Activated naive CD4-positive, alpha-beta T cell treated with anti-CD3 and anti-CD28 coated beads, Interleukin-2, amount 10 ng/mL, durations not matched to agents 7 days and 5 days (primary cell): ENCODE results near the gene CTSE.

Experiments used
- CTCF ChIA-PET: fragments of 350-600 bp; sonication (Branson Sonifier 250); formaldehyde crosslinking; loops from one replicate; lab custom pipeline; 2021; ENCODE audit warnings: antibody characterized with exemption; lab: Charles Lee
- DNase-seq: peaks from one replicate; pipeline ENCODE4 v3.0.0-alpha.2; 2020
- H3K27ac Mint-ChIP-seq: one replicate; pipeline ENCODE4 v1.8.0; 2021; ENCODE audit warnings: mild to moderate bottlenecking, moderate library complexity, mixed read lengths
- H3K27me3 Mint-ChIP-seq: one replicate; pipeline ENCODE4 v1.8.0; 2021; ENCODE audit warnings: mild to moderate bottlenecking, mixed read lengths
- H3K36me3 Mint-ChIP-seq: one replicate; pipeline ENCODE4 v1.8.0; 2021; ENCODE audit warnings: mixed read lengths
- H3K4me1 Mint-ChIP-seq: one replicate; pipeline ENCODE4 v1.8.0; 2021; ENCODE audit warnings: mixed read lengths
- H3K4me3 Mint-ChIP-seq: one replicate; pipeline ENCODE4 v1.8.0; 2021; ENCODE audit warnings: mild to moderate bottlenecking, moderate library complexity, mixed read lengths
- H3K9me3 Mint-ChIP-seq: one replicate; pipeline ENCODE4 v1.8.0; 2021; ENCODE audit warnings: mixed read lengths

CTSE gene

DNA sequence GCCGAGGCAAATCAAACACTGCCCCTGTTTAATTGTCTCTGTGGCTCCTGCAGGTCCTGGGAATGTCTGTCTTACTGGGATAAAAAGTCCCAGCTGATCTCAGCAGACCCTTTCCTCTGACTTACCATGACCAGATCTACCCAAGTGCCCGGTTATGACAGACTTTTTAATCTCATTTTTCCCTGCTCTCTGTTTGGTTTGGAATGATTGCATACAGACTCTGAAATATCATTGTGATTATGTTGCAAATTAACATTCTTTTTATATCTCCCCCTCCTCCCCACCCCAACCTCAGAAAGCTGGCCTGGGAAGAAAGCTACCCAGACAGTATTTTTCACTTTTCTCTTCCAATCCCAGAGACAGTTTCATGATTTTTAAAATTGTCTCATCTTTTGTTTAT is 36.8 kb downstream of the CTSE start:
- CTCF ChIA-PET: interaction anchor here (0.8 to 5.8 kb wide), 6 partner anchors 10 to 122 kb away, joined by 3 to 89 read pairs (median 8); no protein-coding TSS in a partner anchor
- no peak for DNase-seq
- Mint-ChIP-seq H3K27ac (no peak overlapping the region), H3K4me3 (no peak overlapping the region), H3K27me3 (peaks cover 19% of the 10 kb centered on the region), H3K36me3 (no peaks in the 10 kb centered on the region), H3K4me1 (no peaks in the 10 kb centered on the region), H3K9me3 (no peaks in the 10 kb centered on the region)

DNA sequence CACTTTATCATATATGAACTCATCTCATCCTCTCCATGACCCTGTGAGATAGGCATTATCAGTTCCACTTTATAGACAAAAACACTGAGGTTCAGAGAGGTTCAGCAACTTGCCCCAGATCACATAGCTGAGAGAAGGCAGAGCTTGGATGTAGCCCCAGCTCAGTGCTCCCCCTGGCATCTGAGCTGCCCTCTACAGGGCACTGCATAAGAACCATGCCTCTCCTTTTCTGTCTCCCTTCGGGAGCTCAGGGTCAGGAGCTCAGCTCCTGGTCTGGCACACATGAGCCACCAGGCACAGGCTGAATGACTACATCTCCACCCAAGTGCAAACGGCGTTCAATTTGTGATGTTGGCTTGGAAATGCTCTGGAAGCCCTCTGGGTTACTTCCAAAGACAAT is 37.4 kb downstream of the CTSE start:
- no peaks in the 10 kb centered on the region for H3K9me3 Mint-ChIP-seq
- no peaks in the 10 kb centered on the region for H3K4me1 Mint-ChIP-seq
- no peak overlapping the region for H3K4me3 Mint-ChIP-seq
- no peaks in the 10 kb centered on the region for H3K36me3 Mint-ChIP-seq
- CTCF ChIA-PET: interaction anchor here (0.8 to 5.8 kb wide), 9 partner anchors 9 to 122 kb away, joined by 3 to 89 read pairs (median 7); partner anchors contain the start of gene RAB7B
- peaks cover 19% of the 10 kb centered on the region for H3K27me3 Mint-ChIP-seq
- no peak overlapping the region for H3K27ac Mint-ChIP-seq
- no peak for DNase-seq

GRCh38 chr1:205985330-205986005 is 38.2 kb downstream of the CTSE start:
- no peaks in the 10 kb centered on the region for H3K4me1 Mint-ChIP-seq
- H3K27ac Mint-ChIP-seq: no peak overlapping the region
- H3K4me3 Mint-ChIP-seq: no peak overlapping the region
- no peaks in the 10 kb centered on the region for H3K36me3 Mint-ChIP-seq
- H3K9me3 Mint-ChIP-seq: no peaks in the 10 kb centered on the region
- H3K27me3 Mint-ChIP-seq: peaks cover 13% of the 10 kb centered on the region
- DNase-seq: no peak
- CTCF ChIA-PET: interaction anchor here (0.7 to 5.8 kb wide), 12 partner anchors 8 to 194 kb away, joined by 3 to 89 read pairs (median 5); partner anchors contain the start of gene RAB7B

DNA sequence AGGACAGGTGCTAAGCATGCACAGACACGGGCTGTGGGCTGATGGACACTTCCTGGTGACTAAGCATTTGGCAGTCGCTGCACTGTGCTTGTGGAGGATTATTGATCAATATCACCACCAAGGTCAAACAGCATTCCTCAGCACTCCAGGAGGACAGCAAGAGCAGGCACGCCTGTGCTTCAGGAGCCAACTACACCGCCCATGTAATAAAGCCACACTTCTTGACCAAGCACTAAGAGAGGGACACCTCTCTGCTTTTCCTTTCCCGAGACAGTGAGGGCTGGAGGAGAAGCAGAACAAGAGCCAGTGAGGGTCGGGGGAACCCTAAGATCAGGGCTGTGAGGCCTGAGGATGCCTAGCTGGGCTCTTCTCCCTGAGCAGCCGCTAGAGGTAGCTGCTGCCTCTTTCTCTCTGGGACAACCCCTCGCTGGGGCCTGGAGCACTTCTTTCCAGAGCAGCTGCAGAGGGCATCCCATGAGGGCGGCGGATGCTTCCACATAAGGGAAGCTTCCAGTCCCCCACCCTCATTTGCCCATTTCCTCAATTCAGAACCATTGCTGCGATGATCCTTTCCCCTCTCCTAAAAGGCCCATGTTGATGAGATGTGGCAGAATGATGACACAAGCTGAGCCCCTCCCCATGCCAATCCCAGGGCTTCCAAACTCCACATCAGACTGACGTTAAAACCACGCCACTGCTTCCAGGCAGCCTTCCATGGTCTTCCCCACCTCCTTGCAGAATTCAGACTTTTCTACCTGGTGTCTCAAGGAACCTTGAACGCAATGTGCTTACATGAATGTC is 39.6 kb downstream of the CTSE start:
- CTCF ChIA-PET: interaction anchor here (1.1 to 8.9 kb wide), 9 partner anchors 9 to 193 kb away, joined by 3 to 219 read pairs (median 5); no protein-coding TSS in a partner anchor
- Mint-ChIP-seq H3K4me3 (no peak overlapping the region), H3K4me1 (no peaks in the 10 kb centered on the region), H3K36me3 (no peaks in the 10 kb centered on the region), H3K27ac (no peak overlapping the region), H3K9me3 (no peaks in the 10 kb centered on the region), H3K27me3 (peaks cover 2% of the 10 kb centered on the region)
- peak; percentile 47 for DNase-seq

GRCh38 chr1:205981257-205981656 is 42.4 kb downstream of the CTSE start:
- H3K4me3 Mint-ChIP-seq: no peak overlapping the region
- CTCF ChIA-PET: interaction anchor here (0.6 to 8.9 kb wide), 3 partner anchors 63 to 324 kb away, joined by 3 to 219 read pairs (median 186); no protein-coding TSS in a partner anchor
- H3K4me1 Mint-ChIP-seq: no peaks in the 10 kb centered on the region
- H3K9me3 Mint-ChIP-seq: no peaks in the 10 kb centered on the region
- H3K27me3 Mint-ChIP-seq: no peaks in the 10 kb centered on the region
- H3K27ac Mint-ChIP-seq: no peak overlapping the region
- no peak for DNase-seq
- H3K36me3 Mint-ChIP-seq: no peaks in the 10 kb centered on the region

DNA sequence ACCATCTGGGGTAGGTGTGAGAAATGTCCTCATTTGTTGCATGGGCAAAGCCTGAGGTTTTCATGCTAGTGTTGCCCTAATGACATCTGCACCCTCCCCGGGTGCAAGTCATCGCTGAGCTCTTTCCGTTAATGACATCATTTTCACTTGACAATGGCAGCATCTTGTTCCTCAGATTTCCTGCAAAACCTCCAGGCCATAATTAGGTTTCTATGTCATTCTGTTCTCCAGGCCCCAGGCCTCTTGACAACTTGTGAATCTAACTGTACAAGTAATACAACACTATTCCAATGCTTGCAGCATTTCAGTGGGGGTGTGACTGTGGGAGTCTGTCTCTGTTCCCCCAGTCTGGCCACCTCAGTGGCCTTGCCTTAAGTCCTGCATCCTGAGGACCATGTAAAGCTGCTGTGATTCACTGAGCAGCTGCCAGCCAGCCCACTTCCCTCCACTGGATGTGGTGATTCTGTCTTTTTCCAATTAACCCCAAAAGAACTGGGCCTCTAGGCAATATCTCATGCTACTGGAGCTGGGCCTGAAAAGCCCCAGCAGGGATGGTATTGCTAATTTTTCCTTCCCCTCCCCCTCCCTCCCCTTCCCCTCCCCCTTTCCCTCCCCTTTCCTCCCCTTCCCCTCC is 43.3 kb downstream of the CTSE start:
- no peak overlapping the region for H3K27ac Mint-ChIP-seq

GRCh38 chr1:205979301-205979700 is 44.4 kb downstream of the CTSE start:
- Mint-ChIP-seq H3K27ac (no peak overlapping the region), H3K9me3 (peaks cover 9% of the 10 kb centered on the region), H3K4me3 (no peak overlapping the region), H3K4me1 (no peaks in the 10 kb centered on the region), H3K27me3 (no peaks in the 10 kb centered on the region), H3K36me3 (no peaks in the 10 kb centered on the region)
- CTCF ChIA-PET: interaction anchor here (2.3 to 8.9 kb wide), 4 partner anchors 61 to 321 kb away, joined by 5 to 219 read pairs (median 140); no protein-coding TSS in a partner anchor
- no peak for DNase-seq

More for the DNA sequence above, 43.3 kb downstream of the CTSE start:
- no peak overlapping the region for H3K4me3 Mint-ChIP-seq
- no peaks in the 10 kb centered on the region for H3K9me3 Mint-ChIP-seq
- H3K36me3 Mint-ChIP-seq: no peaks in the 10 kb centered on the region
- CTCF ChIA-PET: interaction anchor here (0.6 to 8.9 kb wide), 7 partner anchors 9 to 323 kb away, joined by 3 to 219 read pairs (median 5); no protein-coding TSS in a partner anchor
- H3K4me1 Mint-ChIP-seq: no peaks in the 10 kb centered on the region
- no peaks in the 10 kb centered on the region for H3K27me3 Mint-ChIP-seq
- no peak for DNase-seq

GRCh38 chr1:205978676-205979075 is 45.0 kb downstream of the CTSE start:
- no peak for DNase-seq
- Mint-ChIP-seq H3K9me3 (peaks cover 13% of the 10 kb centered on the region), H3K4me1 (no peaks in the 10 kb centered on the region), H3K4me3 (no peak overlapping the region), H3K27me3 (no peaks in the 10 kb centered on the region), H3K27ac (no peak overlapping the region), H3K36me3 (no peaks in the 10 kb centered on the region)
- CTCF ChIA-PET: interaction anchor here (2.0 to 8.9 kb wide), 9 partner anchors 10 to 386 kb away, joined by 5 to 219 read pairs (median 16); no protein-coding TSS in a partner anchor

GRCh38 chr1:205977402-205978014 is 46.2 kb downstream of the CTSE start:
- Mint-ChIP-seq H3K9me3 (peaks cover 14% of the 10 kb centered on the region), H3K4me1 (no peaks in the 10 kb centered on the region), H3K36me3 (no peaks in the 10 kb centered on the region), H3K27me3 (no peaks in the 10 kb centered on the region), H3K27ac (no peak overlapping the region), H3K4me3 (no peak overlapping the region)
- DNase-seq: peak; percentile 85
- CTCF ChIA-PET: interaction anchor here (0.5 to 8.9 kb wide), 72 partner anchors 9 to 536 kb away, joined by 3 to 219 read pairs (median 4); partner anchors contain the start of genes CTSE and SLC26A9

DNA sequence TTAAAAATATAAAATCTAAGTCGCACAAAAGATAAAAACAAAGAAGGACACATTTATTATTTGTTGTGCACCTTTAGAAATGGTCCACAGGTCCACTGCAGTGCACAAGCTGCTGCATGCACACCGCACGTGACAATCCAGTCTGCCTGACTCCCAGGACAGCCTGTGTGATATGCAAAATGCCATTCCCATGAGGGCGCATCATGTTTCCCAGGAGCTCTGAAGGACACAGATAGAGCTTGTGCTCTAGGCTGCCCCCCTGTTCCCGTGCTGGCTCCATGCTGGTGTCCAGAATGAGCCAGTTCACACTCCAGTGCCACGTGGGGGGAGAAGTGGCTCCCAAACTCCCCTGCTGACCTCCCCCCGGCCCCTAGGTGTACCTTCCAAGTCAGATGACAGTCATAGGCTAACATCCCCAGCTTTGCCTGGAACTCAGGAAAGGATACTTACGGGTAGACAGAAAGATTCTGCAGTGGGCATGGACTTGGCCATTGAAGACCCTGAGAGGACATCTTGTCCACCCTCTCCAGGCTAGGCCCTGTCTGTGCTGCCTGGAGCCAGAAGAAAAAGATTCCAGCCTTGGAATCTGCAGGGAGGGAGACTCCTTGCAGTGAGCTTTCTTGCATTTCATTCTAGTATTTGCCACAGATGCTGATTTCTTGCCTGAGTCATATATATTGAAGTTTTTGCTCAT is 46.8 kb downstream of the CTSE start:
- H3K9me3 Mint-ChIP-seq: peaks cover 14% of the 10 kb centered on the region
- no peaks in the 10 kb centered on the region for H3K4me1 Mint-ChIP-seq
- no peak overlapping the region for H3K4me3 Mint-ChIP-seq
- no peak overlapping the region for H3K27ac Mint-ChIP-seq
- DNase-seq: no peak
- no peaks in the 10 kb centered on the region for H3K27me3 Mint-ChIP-seq
- no peaks in the 10 kb centered on the region for H3K36me3 Mint-ChIP-seq
- CTCF ChIA-PET: interaction anchor here (0.6 to 8.9 kb wide), 69 partner anchors 8 to 536 kb away, joined by 3 to 219 read pairs (median 4); partner anchors contain the start of genes CTSE and SLC26A9

GRCh38 chr1:205976036-205976435 is 47.7 kb downstream of the CTSE start:
- H3K27me3 Mint-ChIP-seq: no peaks in the 10 kb centered on the region
- no peak for DNase-seq
- no peaks in the 10 kb centered on the region for H3K4me1 Mint-ChIP-seq
- CTCF ChIA-PET: interaction anchor here (1.7 to 8.9 kb wide), 8 partner anchors 10 to 318 kb away, joined by 6 to 219 read pairs (median 16); partner anchors contain the start of gene CTSE
- H3K4me3 Mint-ChIP-seq: no peak overlapping the region
- peaks cover 14% of the 10 kb centered on the region for H3K9me3 Mint-ChIP-seq
- no peaks in the 10 kb centered on the region for H3K36me3 Mint-ChIP-seq
- no peak overlapping the region for H3K27ac Mint-ChIP-seq

- Mint-ChIP-seq H3K4me3 (no peak overlapping the region), H3K4me1 (no peaks in the 10 kb centered on the region), H3K27me3 (no peaks in the 10 kb centered on the region), H3K9me3 (peaks cover 14% of the 10 kb centered on the region), H3K36me3 (no peaks in the 10 kb centered on the region), H3K27ac (no peak overlapping the region)
- CTCF ChIA-PET: interaction anchor here (4.7 to 8.9 kb wide), 2 partner anchors 58 to 317 kb away, joined by 94 to 219 read pairs; no protein-coding TSS in a partner anchor
- DNase-seq: no peak
These were observed 48.2 kb downstream of the CTSE start for GRCh38 chr1:205975387-205975998.
